HG03196 (cell line): ENCODE results near the gene CAPNS1.

Source experiments
- ATAC-seq: cut with Tn5 transposase; IDR thresholded peaks from one replicate; pipeline ENCODE4 v1.9.1; 2021; ENCODE audit not compliant: unreplicated experiment

CAPNS1 gene

GRCh38 chr19:36139473-36140303 is at the start of gene CAPNS1:
TSS of gene CAPNS1 (plus strand) at chr19:36140066. CDS start at chr19:36141012, 946 bp downstream.
- ATAC-seq: peak; percentile 71

- no peak for ATAC-seq
Observed at GRCh38 chr19:36090910-36091695, 48.8 kb upstream of the CAPNS1 start.

DNA sequence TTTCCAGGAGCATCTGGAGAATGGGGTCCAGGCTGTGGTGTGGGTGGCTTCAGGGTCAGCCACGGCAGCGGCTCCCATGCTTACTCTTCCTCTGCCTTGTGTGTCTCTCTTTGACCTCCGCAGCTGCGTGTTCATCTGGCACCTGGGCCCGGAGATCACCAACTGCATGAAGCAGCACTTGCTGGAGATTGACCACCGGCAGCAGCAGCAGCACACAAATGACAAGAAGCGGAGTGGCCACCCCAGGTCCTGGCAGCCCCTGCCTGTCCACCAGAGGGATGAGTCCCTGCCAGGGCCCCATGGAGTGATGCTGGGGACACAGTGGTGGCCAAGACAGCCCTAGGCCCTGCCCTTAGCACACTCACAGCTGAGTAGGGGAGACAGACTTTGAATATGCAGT is 47.3 kb upstream of the CAPNS1 start:
- no peak for ATAC-seq

DNA sequence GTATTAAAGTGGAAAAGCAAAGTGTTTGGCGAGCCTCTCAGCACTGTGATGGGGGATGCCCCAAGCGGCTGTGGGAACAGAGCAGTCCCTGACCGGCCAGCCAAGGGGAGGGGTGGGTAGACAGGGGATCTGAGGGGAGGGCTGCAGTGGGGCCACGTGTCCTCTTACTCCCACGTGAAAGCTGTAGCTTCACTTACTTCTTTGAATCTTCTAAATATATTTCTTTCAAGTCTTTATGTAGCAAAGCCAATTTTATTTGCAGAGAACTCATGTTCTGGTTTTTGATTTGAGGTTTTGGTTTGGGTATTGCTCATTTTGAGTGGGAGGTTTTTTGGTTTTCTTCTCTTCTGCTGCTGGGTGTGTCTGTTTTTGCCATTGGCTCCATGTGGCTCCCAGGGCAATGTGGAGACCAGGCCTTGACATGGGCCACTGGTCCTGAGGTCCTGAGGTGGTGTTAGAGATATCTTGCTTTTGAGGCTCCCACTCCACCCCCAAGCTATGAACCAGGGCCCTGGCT is 46.7 kb upstream of the CAPNS1 start:
- ATAC-seq: no peak

- no peak for ATAC-seq
Observed at GRCh38 chr19:36093687-36094086, 46.2 kb upstream of the CAPNS1 start.

GRCh38 chr19:36097036-36097435 is 42.8 kb upstream of the CAPNS1 start:
- ATAC-seq: no peak

GRCh38 chr19:36099166-36099785 is 40.6 kb upstream of the CAPNS1 start:
- ATAC-seq: no peak

GRCh38 chr19:36100476-36100875 is 39.4 kb upstream of the CAPNS1 start:
- ATAC-seq: no peak

GRCh38 chr19:36101550-36102327 is 38.1 kb upstream of the CAPNS1 start:
- no peak for ATAC-seq

- no peak for ATAC-seq
Observed at GRCh38 chr19:36103040-36103626, 36.7 kb upstream of the CAPNS1 start.

DNA sequence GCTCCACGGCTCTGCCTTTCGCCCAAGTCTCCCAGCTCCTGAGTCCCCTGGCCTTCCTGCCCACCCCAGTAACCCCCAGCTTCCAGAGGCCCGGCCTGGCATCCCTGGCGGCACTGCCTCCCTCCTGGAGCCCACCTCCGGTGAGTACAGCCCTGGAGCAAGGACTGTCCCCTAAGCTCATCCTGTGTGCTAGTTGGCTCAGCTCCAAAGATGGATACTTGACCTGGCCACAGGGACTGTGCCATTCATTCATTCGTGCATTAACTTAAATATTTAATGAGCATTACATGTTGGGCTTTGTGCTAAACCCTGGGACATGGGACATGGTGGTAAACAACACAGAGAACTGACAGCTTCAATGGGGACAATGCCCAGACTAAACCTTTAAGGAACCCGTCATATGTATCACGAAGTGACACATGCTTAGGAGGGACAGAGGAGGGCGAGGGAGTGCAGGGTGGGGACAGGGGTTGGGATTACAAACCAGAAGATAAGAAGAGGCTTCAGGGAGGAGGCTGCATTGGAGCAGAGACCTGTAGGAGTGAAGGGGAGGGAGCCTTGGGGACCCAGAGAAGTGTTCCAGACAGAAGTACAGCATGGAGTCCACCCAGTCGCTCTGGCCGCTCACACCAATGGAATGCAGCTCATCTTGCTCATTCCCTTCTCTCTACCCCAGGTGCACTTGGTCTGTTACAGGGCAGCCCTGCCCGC is 35.9 kb upstream of the CAPNS1 start:
- no peak for ATAC-seq

DNA sequence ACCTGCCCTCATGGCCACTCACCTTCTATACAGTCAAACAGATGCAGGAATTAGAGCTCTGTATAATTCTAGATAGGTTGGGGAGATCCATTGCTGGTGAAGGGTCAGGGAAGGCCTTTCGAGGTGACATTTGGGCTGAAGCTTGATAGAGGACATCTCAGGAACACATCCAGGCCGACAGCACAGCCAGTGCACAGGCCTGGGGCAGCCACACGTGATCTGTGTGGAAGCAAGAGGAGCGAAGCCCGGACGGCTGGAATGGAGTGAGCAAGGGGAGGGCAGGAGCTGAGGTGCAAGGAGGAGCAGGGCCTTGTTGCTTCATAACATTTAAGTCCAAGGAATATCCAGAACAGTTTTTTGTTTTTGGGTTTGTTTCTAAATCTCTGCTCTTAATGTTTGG is 33.4 kb upstream of the CAPNS1 start:
- ATAC-seq: no peak

DNA sequence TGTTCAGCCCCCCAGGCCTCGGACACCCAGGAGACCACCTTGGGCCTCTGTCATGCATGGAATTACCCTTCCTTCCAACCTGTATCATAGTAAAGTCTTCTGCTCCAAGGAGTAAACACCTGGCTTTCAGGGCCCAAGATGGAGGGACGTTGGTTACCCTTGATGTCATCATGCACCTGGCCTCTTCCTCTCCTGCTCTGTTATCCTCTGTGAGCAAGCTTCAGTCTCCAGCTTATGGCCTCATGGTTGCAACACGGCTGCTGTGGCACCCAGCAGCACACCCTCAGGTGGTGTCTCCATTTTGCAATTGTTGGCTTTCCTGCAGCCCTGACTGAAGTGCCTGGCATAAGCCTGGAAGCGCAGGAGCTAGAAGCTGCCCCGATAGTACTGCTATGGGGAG is 32.9 kb upstream of the CAPNS1 start:
- no peak for ATAC-seq

DNA sequence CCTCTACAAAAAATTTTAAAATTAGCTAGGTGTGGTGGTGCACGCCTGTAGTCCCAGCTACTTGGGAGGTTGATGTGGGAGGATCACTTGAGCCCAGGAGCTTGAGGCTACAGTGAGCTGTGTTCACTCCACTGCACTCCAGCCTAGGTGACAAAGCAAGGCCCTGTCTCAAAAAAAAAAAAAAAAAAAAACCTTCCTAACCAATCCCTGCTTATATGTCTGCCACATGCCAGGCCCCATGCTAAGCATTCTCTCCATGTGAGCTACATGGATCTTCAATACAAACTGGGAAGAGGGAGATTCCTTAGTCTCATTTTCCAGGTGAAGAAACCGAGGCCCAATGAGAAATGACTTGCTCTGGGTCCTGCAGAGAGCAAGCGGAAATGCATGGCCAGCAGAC is 31.2 kb upstream of the CAPNS1 start:
- no peak for ATAC-seq

- no peak for ATAC-seq
Observed at GRCh38 chr19:36110487-36111199, 29.2 kb upstream of the CAPNS1 start, which contains the start of gene OVOL3. TSS of gene OVOL3 (plus strand) at chr19:36111143. CDS start at chr19:36111203, 60 bp downstream.

DNA sequence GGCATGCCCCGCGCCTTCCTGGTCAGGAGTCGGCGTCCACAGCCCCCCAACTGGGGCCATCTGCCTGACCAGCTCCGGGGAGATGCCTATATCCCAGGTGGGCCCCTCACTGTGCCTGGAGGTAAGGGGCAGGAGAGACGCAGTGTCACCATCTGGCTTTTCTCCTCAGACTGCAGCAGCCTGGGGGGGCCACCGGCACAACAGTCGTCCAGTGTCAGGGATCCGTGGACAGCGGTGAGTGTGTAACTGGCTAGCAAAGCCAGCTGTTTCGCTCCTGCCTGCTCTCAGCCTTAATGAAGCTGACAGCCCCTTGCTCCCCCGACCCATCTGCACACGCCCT is 28.7 kb upstream of the CAPNS1 start:
- ATAC-seq: no peak

GRCh38 chr19:36112678-36113077 is 27.2 kb upstream of the CAPNS1 start:
- no peak for ATAC-seq

DNA sequence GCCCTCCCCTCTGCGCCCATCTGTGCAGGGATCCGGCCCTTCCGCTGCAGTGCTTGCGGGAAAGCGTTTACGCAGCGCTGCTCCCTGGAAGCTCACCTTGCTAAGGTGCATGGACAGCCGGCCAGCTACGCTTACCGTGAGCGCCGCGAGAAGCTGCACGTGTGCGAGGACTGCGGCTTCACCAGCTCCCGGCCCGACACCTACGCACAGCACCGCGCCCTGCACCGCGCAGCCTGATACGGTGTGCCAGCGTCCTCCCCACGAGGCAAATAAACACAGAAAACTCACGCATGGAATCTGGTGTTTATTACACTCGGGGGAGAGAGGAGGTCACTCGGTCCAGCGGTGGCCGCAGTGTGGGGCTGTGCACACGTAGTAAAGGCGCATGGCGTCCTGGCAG is 26.4 kb upstream of the CAPNS1 start:
- no peak for ATAC-seq
